NCI-H1694 (cell line): Measurements from ENCODE around the gene LENG8.
A peak's percentile ranks its signal among the peaks of the same experiment; 100 is the strongest.
"Not testable (repeated sequence)": the region's sequence is repeated elsewhere in the genome, so short reads cannot be mapped to it uniquely, and the experiment has no call there.

Source experiments
- DNase-seq: peaks from one replicate; lab custom pipeline; 2025; lab: John Stamatoyannopoulos, UW

LENG8 gene

GRCh38 chr19:54461613-54462012 is 12.6 kb downstream of the LENG8 start:
- DNase-seq, result no peak

GRCh38 chr19:54462047-54462654 is 13.2 kb downstream of the LENG8 start:
- no peak for DNase-seq

- peak; percentile 4 for DNase-seq
Observed at GRCh38 chr19:54462655-54463530, 13.9 kb downstream of the LENG8 start.

- peak; percentile 95 for DNase-seq
Observed at GRCh38 chr19:54463531-54464043, 14.6 kb downstream of the LENG8 start, which contains the start of gene LENG9. Gene LENG9 (minus strand): TSS chr19:54463778. CDS start chr19:54463526, 252 bp downstream.

GRCh38 chr19:54464044-54464629 is 15.1 kb downstream of the LENG8 start:
- DNase-seq, result peak; percentile 51

- DNase-seq, result no peak
Observed at GRCh38 chr19:54464630-54465425, 15.8 kb downstream of the LENG8 start.

- DNase-seq, result no peak
Observed at GRCh38 chr19:54465426-54466109, 16.6 kb downstream of the LENG8 start.

- DNase-seq, result not testable (repeated sequence)
Observed at GRCh38 chr19:54466110-54466480, 17.1 kb downstream of the LENG8 start.

GRCh38 chr19:54469496-54469934 is 20.5 kb downstream of the LENG8 start:
- DNase-seq, result no peak

- DNase-seq, result no peak
Observed at GRCh38 chr19:54470276-54470887, 21.4 kb downstream of the LENG8 start.

GRCh38 chr19:54470991-54471782 is 22.2 kb downstream of the LENG8 start:
- no peak for DNase-seq

GRCh38 chr19:54473071-54473891 is 24.3 kb downstream of the LENG8 start, which contains the start of gene CDC42EP5:
Gene CDC42EP5 (minus strand): TSS chr19:54473296. CDS start chr19:54465547, 7,749 bp downstream.
- no peak for DNase-seq

- no peak for DNase-seq
Observed at GRCh38 chr19:54473892-54474372, 24.9 kb downstream of the LENG8 start.

GRCh38 chr19:54475706-54476105 is 26.7 kb downstream of the LENG8 start:
- no peak for DNase-seq

- DNase-seq, result no peak
Observed at GRCh38 chr19:54477650-54478049, 28.7 kb downstream of the LENG8 start.

- peak; percentile 25 for DNase-seq
Observed at GRCh38 chr19:54478677-54479266, 29.8 kb downstream of the LENG8 start.

GRCh38 chr19:54480051-54480450 is 31.1 kb downstream of the LENG8 start:
- no peak for DNase-seq

GRCh38 chr19:54481326-54481930 is 32.4 kb downstream of the LENG8 start:
- DNase-seq, result no peak
